Stomach (tissue), 4 donors: ENCODE measurements around the gene C19orf81.

Experiments
- EP300 ChIP-seq: sonication (generic); formaldehyde crosslinking; IDR thresholded peaks from one replicate; pipeline ENCODE4 v1.6.1; 2017; ENCODE audit warnings: antibody characterized with exemption
- POLR2A ChIP-seq, 4 donors: fragments of 450-650 bp; IDR thresholded peaks; one replicate each; pipeline ENCODE4 v1.6.1; 2016; ENCODE audit warnings: antibody characterized with exemption in 4 of 4, control low read depth in 2 of 4, mild to moderate bottlenecking in 1 of 4, moderate library complexity in 1 of 4
- POLR2AphosphoS5 ChIP-seq, 3 donors: sonication (generic); formaldehyde crosslinking; IDR thresholded peaks; one replicate each; pipeline ENCODE4 v1.6.1; 2016; ENCODE audit warnings: antibody characterized with exemption in 3 of 3
- TF ChIP-seq, protein P1 (sequence below), 7 experiments: fragments of 450-650 bp in 4 of 7; fragments of 200-600 bp in 3 of 7; sonication (generic) in 3 of 7; IDR thresholded peaks; one replicate each; pipeline ENCODE4 v1.5.1; 2016 to 2019; ENCODE audit warnings: antibody characterized with exemption in 7 of 7, control low read depth in 2 of 7, mild to moderate bottlenecking in 1 of 7

DNA sequence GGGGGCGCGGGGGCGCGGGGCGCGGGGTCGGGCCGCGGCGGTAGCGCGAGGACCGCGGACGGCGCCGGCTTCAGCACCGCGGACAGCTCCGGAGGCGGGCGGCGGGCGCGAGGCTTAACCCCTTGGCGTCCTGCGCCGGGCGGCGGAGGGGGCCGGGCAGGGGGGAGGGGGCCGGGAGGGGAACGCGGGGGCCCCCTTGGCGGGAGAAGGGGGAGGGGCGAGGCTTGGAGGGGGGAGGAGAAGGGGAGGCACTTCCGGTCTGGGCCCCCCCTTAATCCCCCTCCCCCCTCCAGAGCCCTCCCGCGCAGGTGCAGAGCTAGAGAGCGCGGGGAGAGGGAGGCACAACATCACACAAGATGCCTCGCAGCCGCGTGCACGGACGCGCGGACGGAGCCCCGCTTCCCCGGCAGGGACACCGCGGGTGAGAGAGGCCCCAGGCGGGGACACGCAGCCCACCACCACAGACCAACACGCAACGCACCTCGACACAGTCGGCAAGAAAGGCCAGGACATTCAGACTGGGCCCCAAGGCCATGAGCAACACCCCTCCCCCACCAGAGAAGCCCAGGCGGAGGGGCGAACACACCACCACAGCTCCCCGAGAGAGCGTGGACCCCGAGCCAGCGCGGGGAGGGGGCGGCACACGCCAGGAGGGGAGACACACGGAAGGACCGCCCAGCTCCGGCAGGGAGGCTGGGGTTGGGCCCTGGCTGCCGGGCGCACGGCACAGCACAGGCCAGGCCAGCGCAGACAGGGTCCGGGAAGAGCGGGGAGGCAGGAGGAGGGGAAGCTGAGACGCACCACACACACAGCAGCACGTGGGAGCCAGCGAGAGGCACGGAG, 46.2 kb downstream of the C19orf81 start:
- TF ChIP-seq, protein P1, sequence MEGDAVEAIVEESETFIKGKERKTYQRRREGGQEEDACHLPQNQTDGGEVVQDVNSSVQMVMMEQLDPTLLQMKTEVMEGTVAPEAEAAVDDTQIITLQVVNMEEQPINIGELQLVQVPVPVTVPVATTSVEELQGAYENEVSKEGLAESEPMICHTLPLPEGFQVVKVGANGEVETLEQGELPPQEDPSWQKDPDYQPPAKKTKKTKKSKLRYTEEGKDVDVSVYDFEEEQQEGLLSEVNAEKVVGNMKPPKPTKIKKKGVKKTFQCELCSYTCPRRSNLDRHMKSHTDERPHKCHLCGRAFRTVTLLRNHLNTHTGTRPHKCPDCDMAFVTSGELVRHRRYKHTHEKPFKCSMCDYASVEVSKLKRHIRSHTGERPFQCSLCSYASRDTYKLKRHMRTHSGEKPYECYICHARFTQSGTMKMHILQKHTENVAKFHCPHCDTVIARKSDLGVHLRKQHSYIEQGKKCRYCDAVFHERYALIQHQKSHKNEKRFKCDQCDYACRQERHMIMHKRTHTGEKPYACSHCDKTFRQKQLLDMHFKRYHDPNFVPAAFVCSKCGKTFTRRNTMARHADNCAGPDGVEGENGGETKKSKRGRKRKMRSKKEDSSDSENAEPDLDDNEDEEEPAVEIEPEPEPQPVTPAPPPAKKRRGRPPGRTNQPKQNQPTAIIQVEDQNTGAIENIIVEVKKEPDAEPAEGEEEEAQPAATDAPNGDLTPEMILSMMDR (IDR thresholded peaks at IDR 0.05): no peak
- TF ChIP-seq POLR2A (IDR thresholded peaks at IDR 0.05) (no peak), POLR2AphosphoS5 (IDR thresholded peaks at IDR 0.05) (no peak), EP300 (no peak)
